HCT116 (cell line): ENCODE measurements around the gene PKHD1.

Experiments used
- CTCF ChIP-seq, 3 experiments: fragments of 200-600 bp in 1 of 3; sonication (generic) in 1 of 3; IDR thresholded peaks in 2 of 3; conservative IDR thresholded peaks in 1 of 3; 2 replicates each; pipeline ENCODE4 v1.5.1; 2012 to 2017; ENCODE audit warnings: low read depth in 2 of 3, low read length in 2 of 3, antibody characterized with exemption in 1 of 3, borderline replicate concordance in 1 of 3, control low read depth in 1 of 3, mild to moderate bottlenecking in 1 of 3, mixed read lengths in 1 of 3, mixed run types in 1 of 3, moderate library complexity in 1 of 3; ENCODE audit not compliant: insufficient read depth in 1 of 3
- RAD21 ChIP-seq: IDR thresholded peaks from 2 replicates; pipeline ENCODE4 v1.6.1; 2012; ENCODE audit warnings: low read depth, mild to moderate bottlenecking
- TF ChIP-seq, protein P1 (sequence below): IDR thresholded peaks from 2 replicates; pipeline ENCODE4 v1.6.1; 2012

DNA sequence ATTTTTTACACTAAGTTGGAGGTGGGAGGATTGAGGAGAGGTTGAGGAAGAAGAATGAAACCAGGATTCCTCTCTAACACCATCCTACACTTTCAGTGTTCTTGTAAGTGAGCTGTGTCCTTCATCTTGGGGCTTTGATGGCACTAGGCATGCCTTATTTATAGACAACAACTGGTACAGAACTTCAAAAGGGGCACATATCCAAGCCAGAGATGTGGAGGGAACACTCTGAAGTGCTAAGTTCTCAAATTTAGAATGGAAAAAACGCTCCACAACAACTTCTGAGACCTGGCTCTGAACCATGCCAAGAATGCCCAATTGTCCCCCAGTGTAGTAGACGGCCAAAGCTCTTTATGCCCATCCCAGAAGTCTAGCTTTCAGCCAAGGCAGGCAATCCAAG, 16.2 kb upstream of the PKHD1 start:
- TF ChIP-seq, protein P1, sequence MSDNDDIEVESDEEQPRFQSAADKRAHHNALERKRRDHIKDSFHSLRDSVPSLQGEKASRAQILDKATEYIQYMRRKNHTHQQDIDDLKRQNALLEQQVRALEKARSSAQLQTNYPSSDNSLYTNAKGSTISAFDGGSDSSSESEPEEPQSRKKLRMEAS: no peak
- TF ChIP-seq RAD21: no peak
- no peak for TF ChIP-seq CTCF (IDR thresholded peaks at IDR 0.05 in 2 of 3, conservative IDR thresholded peaks at IDR 0.05 in 1 of 3; ENCODE audit: borderline replicate concordance in 1 of 3, insufficient read depth in 1 of 3, low read depth in 2 of 3, low read length in 2 of 3)
